GM12878 (cell line): ENCODE data around the gene SMCO4. TPM values are rescaled to one million over a fixed set of nuclear protein-coding genes. Genes with fewer than 3 reads are reported as not detected.

ENCODE experiments used
- ATAC-seq: fragments of 200-7000 bp; cut with Tn5 transposase; 3 replicates; pipeline ENCODE4 v1.9.1; 2020; ENCODE audit warnings: mild to moderate bottlenecking, moderate library complexity
- BruUV-seq: library from RNA; stranded (reverse); fragments of 400-500 nt; replicated peaks from 2 replicates; lab custom pipeline; 2021; lab: Mats Ljungman, UMichigan
- CTCF ChIA-PET: fragments of 300-600 bp; sonication (Branson Sonifier 250); formaldehyde crosslinking; extraction: SDS; loops from one replicate; lab custom pipeline; 2021; ENCODE audit warnings: inconsistent platforms; lab: Yijun Ruan, JAX
- POLR2A ChIA-PET: fragments of 350-600 bp; formaldehyde crosslinking; extraction: SDS; loops from one replicate; lab custom pipeline; 2021; ENCODE audit warnings: inconsistent platforms; lab: Charles Lee
- RAD21 ChIA-PET: fragments of 300-600 bp; sonication (Branson Sonifier 250); formaldehyde crosslinking; loops from one replicate; lab custom pipeline; 2023; ENCODE audit warnings: antibody characterized with exemption; ENCODE audit not compliant: unreplicated experiment; lab: Charles Lee
- SMC1A ChIA-PET: fragments of 300-600 bp; sonication (Branson Sonifier 250); formaldehyde crosslinking; loops from one replicate; lab custom pipeline; 2023; ENCODE audit not compliant: unreplicated experiment, uncharacterized antibody; lab: Charles Lee
- DNase-seq: peaks from one replicate; pipeline ENCODE4 v3.0.0-alpha.2; 2011; ENCODE audit warnings: low read depth, low spot score
- FAIRE-seq: peaks from 3 replicates; lab custom pipeline; 2011; peaks lifted over from hg19 to GRCh38; lab: Jason Lieb, UNC
- H2AFZ ChIP-seq: 2 replicates; pipeline ENCODE4 v1.6.0; 2011; ENCODE audit warnings: low read depth, low read length, control low read depth; ENCODE audit not compliant: control insufficient read depth
- H3K27ac ChIP-seq: 2 replicates; pipeline ENCODE4 v1.5.1; 2011; ENCODE audit warnings: control low read depth; ENCODE audit not compliant: control insufficient read depth, insufficient read depth
- H3K27me3 ChIP-seq, 2 experiments: replicated peaks in 1 of 2; 2 replicates each; pipeline versions ENCODE4 v1.6.0 to v1.6.1; 2011; ENCODE audit warnings: low read length in 1 of 2; ENCODE audit not compliant: control insufficient read depth in 2 of 2, insufficient read depth in 2 of 2
- H3K36me3 ChIP-seq, 2 experiments: 2 replicates each; pipeline ENCODE4 v1.5.1; 2011; ENCODE audit warnings: low read length in 1 of 2; ENCODE audit not compliant: control insufficient read depth in 2 of 2, insufficient read depth in 2 of 2
- H3K4me1 ChIP-seq: 2 replicates; pipeline ENCODE4 v1.6.1; 2011; ENCODE audit warnings: mild to moderate bottlenecking, low read length, moderate library complexity, mixed read lengths; ENCODE audit not compliant: control insufficient read depth, insufficient read depth
- H3K4me2 ChIP-seq: 2 replicates; pipeline ENCODE4 v1.6.0; 2011; ENCODE audit warnings: control low read depth; ENCODE audit not compliant: control insufficient read depth, insufficient read depth
- H3K4me3 ChIP-seq: fragments of 200-600 bp; sonication (generic); 2 replicates; pipeline ENCODE4 v1.5.1; 2016
- H3K79me2 ChIP-seq: 2 replicates; pipeline ENCODE4 v1.6.0; 2011; ENCODE audit warnings: low read length; ENCODE audit not compliant: control insufficient read depth, insufficient read depth
- H3K9ac ChIP-seq: 2 replicates; pipeline ENCODE4 v1.8.0; 2011; ENCODE audit warnings: low read length, control low read depth, mixed read lengths; ENCODE audit not compliant: control insufficient read depth, insufficient read depth
- H3K9me3 ChIP-seq: replicated peaks from 3 replicates; pipeline ENCODE4 v1.5.1; 2011; ENCODE audit warnings: mild to moderate bottlenecking, low read length; ENCODE audit not compliant: control insufficient read depth, insufficient read depth
- H4K20me1 ChIP-seq: 2 replicates; pipeline ENCODE4 v1.6.0; 2011; ENCODE audit not compliant: control insufficient read depth, insufficient read depth
- ATF7 ChIP-seq: fragments of 450-650 bp; IDR thresholded peaks from 2 replicates; pipeline ENCODE4 v1.6.1; 2016; ENCODE audit warnings: low read depth, mild to moderate bottlenecking
- BMI1 ChIP-seq: fragments of 450-650 bp; IDR thresholded peaks from 2 replicates; pipeline ENCODE4 v1.6.1; 2016; ENCODE audit warnings: mild to moderate bottlenecking, moderate library complexity, borderline replicate concordance
- DPF2 ChIP-seq: fragments of 450-650 bp; IDR thresholded peaks from 2 replicates; pipeline ENCODE4 v1.6.1; 2017; ENCODE audit warnings: mild to moderate bottlenecking
- EED ChIP-seq: sonication (generic); IDR thresholded peaks from 2 replicates; pipeline ENCODE4 v1.6.1; 2016; ENCODE audit warnings: antibody characterized with exemption, low read depth
- EGR1 ChIP-seq, 2 experiments: IDR thresholded peaks; 1 replicate in 1 of 2; 2 replicates in 1 of 2; pipeline ENCODE4 v1.6.1; 2011 to 2012; ENCODE audit warnings: low read depth in 2 of 2, low read length in 2 of 2, borderline replicate concordance in 1 of 2, mild to moderate bottlenecking in 1 of 2, moderate library complexity in 1 of 2
- FOXK2 ChIP-seq: fragments of 450-650 bp; IDR thresholded peaks from 2 replicates; pipeline ENCODE4 v1.6.1; 2017; ENCODE audit warnings: mild to moderate bottlenecking, moderate library complexity
- GATAD2B ChIP-seq: fragments of 450-650 bp; conservative IDR thresholded peaks from 2 replicates; pipeline ENCODE4 v1.6.1; 2017; ENCODE audit warnings: low read depth, mild to moderate bottlenecking, moderate library complexity
- HDGF ChIP-seq: fragments of 450-650 bp; IDR thresholded peaks from 2 replicates; pipeline ENCODE4 v1.6.1; 2016; ENCODE audit warnings: antibody characterized with exemption
- IKZF2 ChIP-seq, 2 experiments: fragments of 450-650 bp; IDR thresholded peaks; 2 replicates each; pipeline ENCODE4 v1.6.1; 2017; ENCODE audit warnings: mild to moderate bottlenecking in 2 of 2, moderate library complexity in 2 of 2
- IRF4 ChIP-seq: IDR thresholded peaks from 2 replicates; pipeline ENCODE4 v1.6.1; 2011; ENCODE audit warnings: low read depth, low read length
- JUNB ChIP-seq: IDR thresholded peaks from 2 replicates; pipeline ENCODE4 v1.6.1; 2016; ENCODE audit warnings: antibody characterized with exemption, mild to moderate bottlenecking
- KLF5 ChIP-seq: fragments of 450-650 bp; IDR thresholded peaks from 2 replicates; pipeline ENCODE4 v1.6.1; 2014; ENCODE audit warnings: mild to moderate bottlenecking; ENCODE audit not compliant: partially characterized antibody
- LARP7 ChIP-seq: fragments of 450-650 bp; IDR thresholded peaks from 2 replicates; pipeline ENCODE4 v1.6.1; 2017; ENCODE audit warnings: mild to moderate bottlenecking
- MAX ChIP-seq: IDR thresholded peaks from 2 replicates; pipeline ENCODE4 v1.6.1; 2012; ENCODE audit warnings: low read depth, low read length, improper control_type of control experiment
- NBN ChIP-seq: fragments of 450-650 bp; IDR thresholded peaks from 2 replicates; pipeline ENCODE4 v1.6.1; 2016
- NFYA ChIP-seq: IDR thresholded peaks from 2 replicates; pipeline ENCODE4 v1.6.1; 2011; ENCODE audit warnings: low read depth, mild to moderate bottlenecking, low read length, improper control_type of control experiment, borderline replicate concordance
- NFYB ChIP-seq: IDR thresholded peaks from 2 replicates; pipeline ENCODE4 v1.6.1; 2011; ENCODE audit warnings: low read depth, mild to moderate bottlenecking, low read length, improper control_type of control experiment, moderate library complexity; ENCODE audit not compliant: insufficient read depth
- NR2F1 ChIP-seq: fragments of 450-650 bp; conservative IDR thresholded peaks from 2 replicates; pipeline ENCODE4 v1.6.1; 2017; ENCODE audit warnings: mild to moderate bottlenecking
- PAX5 ChIP-seq: IDR thresholded peaks from 2 replicates; pipeline ENCODE4 v1.6.1; 2011; ENCODE audit warnings: low read depth, low read length, borderline replicate concordance
- PKNOX1 ChIP-seq: fragments of 450-650 bp; IDR thresholded peaks from 2 replicates; pipeline ENCODE4 v1.6.1; 2016; ENCODE audit warnings: mild to moderate bottlenecking
- POLR2A ChIP-seq: IDR thresholded peaks from 2 replicates; pipeline ENCODE4 v1.6.1; 2011; ENCODE audit warnings: low read depth, mild to moderate bottlenecking, low read length
- RAD21 ChIP-seq: IDR thresholded peaks from 2 replicates; pipeline ENCODE4 v1.6.1; 2011; ENCODE audit warnings: mild to moderate bottlenecking, low read depth, low read length, moderate library complexity; ENCODE audit not compliant: insufficient read depth
- RCOR1 ChIP-seq: conservative IDR thresholded peaks from 2 replicates; pipeline ENCODE4 v1.6.1; 2012; ENCODE audit warnings: low read depth, low read length, improper control_type of control experiment
- RUNX3 ChIP-seq: IDR thresholded peaks from 2 replicates; pipeline ENCODE4 v1.6.1; 2012; ENCODE audit warnings: low read length, inconsistent platforms
- STAT1 ChIP-seq: fragments of 450-650 bp; conservative IDR thresholded peaks from 2 replicates; pipeline ENCODE4 v1.6.1; 2014; ENCODE audit warnings: antibody characterized with exemption, mild to moderate bottlenecking
- WGBS: methylation state at CpG from one replicate; pipeline ENCODE4 v1.1.6; 2016; ENCODE audit warnings: low lambda C conversion rate; ENCODE audit not compliant: insufficient replicate concordance, insufficient coverage; ENCODE audit errors: missing lambda C conversion rate; 5-methylcytosine and 5-hydroxymethylcytosine counted together
- in situ Hi-C: fragments of 300-500 bp; cut with MboI; formaldehyde crosslinking; loops from 9 replicates; pipeline ENCODE4 v1.14.3; 2018; ENCODE audit warnings: mixed read lengths
- intact Hi-C: fragments of 100-400 bp; cut with micrococcal nuclease; formaldehyde crosslinking; loops from one replicate; pipeline ENCODE4 v1.14.2; 2022; ENCODE audit not compliant: unreplicated experiment
- polyA plus RNA-seq, 11 experiments: library from polyadenylated mRNA; depleted of rRNA in 4 of 11; unstranded in 6 of 11; stranded (reverse) in 5 of 11; fragments of >200 nt; fragmentation: Nextera tagmentation in 4 of 11; fragmentation: Illumina TruSeq in 1 of 11; extraction: Ambion mirVana in 4 of 11; extraction: Trizol in 1 of 11; gene quantifications; 1 replicate in 1 of 11; 2 replicates in 10 of 11; pipeline versions ENCODE4 v1.2.1 to v1.2.3, GENCODE V29; 2011 to 2016; ENCODE audit warnings: inconsistent platforms in 2 of 11, missing spikeins in 2 of 11, low read depth in 1 of 11
- total RNA-seq, 4 experiments: library from RNA; depleted of rRNA in 3 of 4; stranded (reverse); fragments of >200 nt in 3 of 4; fragmentation: Illumina TruSeq in 1 of 4; extraction: Trizol in 1 of 4; gene quantifications; 2 replicates each; pipeline versions ENCODE4 v1.2.1 to v1.2.3, GENCODE V29; 2013 to 2021

SMCO4 gene
- total and polyA plus RNA-seq, 10 of the 15 experiments (the other 5 are each of a cell fraction or from before 2014, with no cell fraction given): 3.6 to 59.9 (median 27.9) TPM

DNA sequence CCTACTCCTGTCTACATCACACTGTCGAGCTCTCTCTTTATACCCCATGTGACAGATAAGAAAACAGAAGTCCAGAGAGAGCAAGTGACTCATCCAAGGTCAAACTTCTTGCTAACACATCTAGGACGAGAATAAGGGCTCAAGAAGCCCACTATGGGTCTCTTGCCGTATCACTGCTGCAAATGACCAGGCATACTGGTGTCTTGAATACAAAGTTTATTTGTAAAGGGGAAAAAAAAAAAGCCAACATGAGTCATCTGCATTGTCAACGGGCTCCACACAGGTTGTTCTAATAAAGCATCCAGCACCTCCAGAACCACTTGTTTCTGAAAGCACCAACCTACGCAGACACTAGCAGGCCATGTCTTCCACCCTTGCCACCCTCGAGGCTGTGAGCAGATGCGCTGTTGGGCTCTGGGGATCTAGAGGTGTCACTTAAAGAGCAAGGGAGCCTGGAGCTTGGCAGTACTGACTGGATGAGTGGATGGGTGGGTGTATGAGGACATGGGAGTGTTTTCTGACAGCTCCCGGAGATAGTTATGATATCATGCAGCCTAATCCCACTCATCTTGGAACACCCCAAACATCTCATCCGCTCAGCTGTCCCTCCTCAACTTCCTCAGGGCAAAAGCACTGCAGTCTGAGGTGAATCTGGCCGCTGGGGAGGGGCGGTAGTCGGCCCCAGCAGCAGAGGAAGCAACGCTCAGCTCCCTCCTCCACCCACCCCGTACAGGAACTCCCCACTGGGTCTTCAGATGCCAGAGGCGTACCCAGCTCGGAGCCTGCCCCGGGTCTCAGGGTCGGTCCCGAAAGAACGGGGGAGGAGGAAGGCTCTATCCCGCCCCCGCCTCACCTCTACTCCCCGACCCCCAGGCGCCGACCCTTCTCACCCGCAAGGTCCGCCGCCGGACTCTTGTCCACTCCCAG is 1.0 kb downstream of the SMCO4 start:
- intact Hi-C loops: loop anchor here (1.0 to 5.0 kb wide), 5 partner anchors 15 to 255 kb away; partner anchors contain the start of genes C11orf54 and TAF1D
- Histone ChIP-seq H3K4me1 (peaks cover 20% of the 10 kb centered on the region), H4K20me1 (no peaks in the 10 kb centered on the region), H3K9me3 (no peaks in the 10 kb centered on the region), H2AFZ (peak overlapping the region; percentile 73), H3K9ac (peak overlapping the region; percentile 68), H3K4me2 (peak overlapping the region; percentile 77), H3K36me3 (no peaks in the 10 kb centered on the region), H3K27me3 (no peaks in the 10 kb centered on the region), H3K4me3 (peak overlapping the region; percentile 79), H3K79me2 (peaks cover 29% of the 10 kb centered on the region), H3K27ac (peak overlapping the region; percentile 45; the same call in 1 of the 2 replicates)
- RAD21 ChIA-PET: interaction anchor here (0.6 to 14.6 kb wide), 23 partner anchors 16 to 312 kb away, joined by 3 to 299 read pairs (median 4); partner anchors contain the start of gene CEP295
- POLR2A ChIA-PET: interaction anchor here (0.6 to 12.0 kb wide), 9 partner anchors 15 to 1689 kb away, joined by 3 to 191 read pairs (median 3); partner anchors contain the start of genes C11orf54, SESN3 and TAF1D
- ATAC-seq (peak; percentile 83), FAIRE-seq (no peak), DNase-seq (no peak)
- WGBS: 4% methylated on average over 25 of the region's 29 CpGs
- CTCF ChIA-PET: interaction anchor here (0.9 to 3.4 kb wide), 19 partner anchors 8 to 306 kb away, joined by 3 to 46 read pairs (median 4); no protein-coding TSS in a partner anchor
- no TSS peak for BruUV-seq
- SMC1A ChIA-PET: interaction anchor here (0.6 to 20.1 kb wide), 21 partner anchors 8 to 344 kb away, joined by 3 to 275 read pairs (median 4); partner anchors contain the start of genes C11orf54 and TAF1D
- in situ Hi-C loops: loop anchor here (5.0 kb wide), 1 partner anchor 305 kb away; no protein-coding TSS in a partner anchor
- TF ChIP-seq HDGF: 0 out of 2 replicates have a peak, but pooled peaks have one; percentile 27
- TF ChIP-seq IKZF2 (IDR thresholded peaks at IDR 0.05): peak; percentile 34 to 36; a peak in 2 of 4 replicates
- no peak for TF ChIP-seq PAX5
- TF ChIP-seq NBN: 0 out of 2 replicates have a peak, but pooled peaks have one; percentile 35
- TF ChIP-seq BMI1: no peak
- TF ChIP-seq MAX: no peak; the same call in 1 of the 2 replicates
- TF ChIP-seq RAD21: peak; percentile 4; the same call in 1 of the 2 replicates
- no peak for TF ChIP-seq NFYB
- no peak for TF ChIP-seq KLF5
- peak; percentile 17; the same call in 1 of the 2 replicates for TF ChIP-seq JUNB
- peak; percentile 49 for TF ChIP-seq GATAD2B
- TF ChIP-seq NR2F1: peak; percentile 32; the same call in 1 of the 2 replicates
- no peak for TF ChIP-seq NFYA
- TF ChIP-seq POLR2A: peak; percentile 64
- TF ChIP-seq LARP7: no peak
- TF ChIP-seq RCOR1: no peak
- peak; percentile 39; the same call in 1 of the 2 replicates for TF ChIP-seq IRF4
- 0 out of 2 replicates have a peak, but pooled peaks have one; percentile 32 for TF ChIP-seq DPF2
- TF ChIP-seq RUNX3: peak; percentile 31
- peak; percentile 31; the same call in 1 of the 2 replicates for TF ChIP-seq ATF7
- TF ChIP-seq STAT1: no peak
- TF ChIP-seq EED: peak; percentile 60; the same call in 1 of the 2 replicates
- no peak for TF ChIP-seq FOXK2
- 0 out of 3 replicates have a peak, but pooled peaks of 1 of the 2 experiments have one; percentile 1 for TF ChIP-seq EGR1 (IDR thresholded peaks at IDR 0.05; ENCODE audit: borderline replicate concordance in 1 of 2, low read depth in 2 of 2, low read length in 2 of 2)
- TF ChIP-seq PKNOX1: 0 out of 2 replicates have a peak, but pooled peaks have one; percentile 4
